Tibial nerve (tissue), 4 donors: Measurements from ENCODE around the gene HBG1. TPM values are rescaled to one million over a fixed set of nuclear protein-coding genes. Genes with fewer than 3 reads are reported as not detected.

Experiments used
- DNase-seq, 2 donors: peaks; one replicate each; pipeline ENCODE4 v3.0.0-alpha.2; 2019; ENCODE audit warnings: low spot score in 2 of 2
- H3K27ac ChIP-seq, 4 donors: fragments of 200-600 bp; sonication (generic) in 3 of 4; one replicate each; pipeline ENCODE4 v1.5.1; 2017 to 2019; ENCODE audit warnings: mild to moderate bottlenecking in 1 of 4
- H3K27me3 ChIP-seq, 2 donors: fragments of 200-600 bp; sonication (generic) in 1 of 2; one replicate each; pipeline versions ENCODE4 v1.5.1 to v1.6.0; 2017 to 2019
- H3K36me3 ChIP-seq, 3 donors: fragments of 200-600 bp; sonication (generic); one replicate each; pipeline ENCODE4 v1.5.1; 2018 to 2019
- H3K4me1 ChIP-seq, 4 donors: fragments of 200-600 bp; sonication (generic) in 3 of 4; one replicate each; pipeline ENCODE4 v1.5.1; 2017 to 2019
- H3K4me3 ChIP-seq, 4 donors: fragments of 200-600 bp; sonication (generic) in 3 of 4; one replicate each; pipeline ENCODE4 v1.5.1; 2017 to 2019; ENCODE audit warnings: mild to moderate bottlenecking in 1 of 4, moderate library complexity in 1 of 4
- H3K9me3 ChIP-seq, 4 donors: fragments of 200-600 bp; sonication (generic) in 3 of 4; one replicate each; pipeline ENCODE4 v1.5.1; 2017 to 2019
- EP300 ChIP-seq, 2 donors: sonication (generic); formaldehyde crosslinking; IDR thresholded peaks; one replicate each; pipeline ENCODE4 v1.6.1; 2017; ENCODE audit warnings: antibody characterized with exemption in 2 of 2, mild to moderate bottlenecking in 1 of 2
- POLR2A ChIP-seq, 2 donors: fragments of 450-650 bp; IDR thresholded peaks; one replicate each; pipeline ENCODE4 v1.6.1; 2017; ENCODE audit warnings: antibody characterized with exemption in 2 of 2, mild to moderate bottlenecking in 2 of 2, moderate library complexity in 2 of 2
- WGBS, 2 donors: methylation state at CpG; one replicate each; pipeline ENCODE4 v1.1.5; 2018; 5-methylcytosine and 5-hydroxymethylcytosine counted together
- total RNA-seq, 4 donors: library from RNA; depleted of rRNA; stranded (reverse); fragments of >200 nt; gene quantifications; one replicate each; pipeline ENCODE4 v1.1.0, GENCODE V29; 2016
- TF ChIP-seq, protein P1 (sequence below), 5 experiments: fragments of 200-600 bp in 3 of 5; fragments of 450-650 bp in 2 of 5; sonication (generic) in 3 of 5; IDR thresholded peaks; one replicate each; pipeline ENCODE4 v1.5.1; 2016 to 2019; ENCODE audit warnings: antibody characterized with exemption in 5 of 5, mild to moderate bottlenecking in 3 of 5, moderate library complexity in 2 of 5

HBG1 gene
- total RNA-seq, 4 donors from 2014 or later = not detected

DNA sequence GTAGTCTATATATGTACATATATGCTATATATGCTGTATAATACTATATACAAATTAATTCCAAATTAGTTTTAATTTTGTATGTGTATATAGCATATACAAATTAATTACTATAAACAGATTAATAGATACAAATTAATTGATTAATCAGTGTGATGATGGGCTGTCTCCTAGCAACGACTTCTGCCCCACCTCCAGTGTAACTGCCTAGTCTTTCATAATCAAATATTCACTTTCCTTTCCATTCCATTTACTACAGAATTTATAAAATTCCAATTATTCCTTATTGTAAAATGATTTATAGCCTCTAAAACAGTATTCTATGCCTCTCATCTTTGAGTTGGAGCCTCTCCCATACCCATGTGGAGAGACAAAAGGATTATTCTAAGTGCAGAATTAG lies 16.4 kb downstream of the HBG1 start:
- 83 to 89% methylated on average over 1 of the region's 1 CpG for WGBS, 2 donors

DNA sequence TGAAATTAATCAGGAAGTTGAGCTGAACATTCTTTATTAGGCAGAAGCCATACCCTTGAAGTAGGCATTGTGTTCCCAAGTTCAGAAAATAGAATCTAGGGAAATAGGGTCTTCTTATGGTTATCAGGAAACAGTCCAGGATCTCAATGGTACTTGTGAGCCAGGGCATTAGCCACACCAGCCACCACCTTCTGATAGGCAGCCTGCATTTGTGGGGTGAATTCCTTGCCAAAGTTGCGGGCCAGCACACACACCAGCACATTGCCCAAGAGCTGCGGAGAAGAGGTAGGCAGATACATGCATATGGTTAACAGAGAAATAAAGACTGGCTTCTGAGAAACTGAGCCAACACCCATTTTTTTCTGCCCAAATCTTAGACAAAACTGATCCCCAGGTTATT lies 16.8 kb downstream of the HBG1 start:
- no peak for TF ChIP-seq POLR2A (IDR thresholded peaks at IDR 0.05)
- no peak for TF ChIP-seq EP300 (IDR thresholded peaks at IDR 0.05)
- TF ChIP-seq, protein P1, sequence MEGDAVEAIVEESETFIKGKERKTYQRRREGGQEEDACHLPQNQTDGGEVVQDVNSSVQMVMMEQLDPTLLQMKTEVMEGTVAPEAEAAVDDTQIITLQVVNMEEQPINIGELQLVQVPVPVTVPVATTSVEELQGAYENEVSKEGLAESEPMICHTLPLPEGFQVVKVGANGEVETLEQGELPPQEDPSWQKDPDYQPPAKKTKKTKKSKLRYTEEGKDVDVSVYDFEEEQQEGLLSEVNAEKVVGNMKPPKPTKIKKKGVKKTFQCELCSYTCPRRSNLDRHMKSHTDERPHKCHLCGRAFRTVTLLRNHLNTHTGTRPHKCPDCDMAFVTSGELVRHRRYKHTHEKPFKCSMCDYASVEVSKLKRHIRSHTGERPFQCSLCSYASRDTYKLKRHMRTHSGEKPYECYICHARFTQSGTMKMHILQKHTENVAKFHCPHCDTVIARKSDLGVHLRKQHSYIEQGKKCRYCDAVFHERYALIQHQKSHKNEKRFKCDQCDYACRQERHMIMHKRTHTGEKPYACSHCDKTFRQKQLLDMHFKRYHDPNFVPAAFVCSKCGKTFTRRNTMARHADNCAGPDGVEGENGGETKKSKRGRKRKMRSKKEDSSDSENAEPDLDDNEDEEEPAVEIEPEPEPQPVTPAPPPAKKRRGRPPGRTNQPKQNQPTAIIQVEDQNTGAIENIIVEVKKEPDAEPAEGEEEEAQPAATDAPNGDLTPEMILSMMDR (IDR thresholded peaks at IDR 0.05) = no peak

More for the DNA sequence above, 16.4 kb downstream of the HBG1 start:
- no peaks in the 10 kb centered on the region for H3K27me3 ChIP-seq
- H3K4me1 ChIP-seq = no peaks in the 10 kb centered on the region
- TF ChIP-seq, protein P1 (IDR thresholded peaks at IDR 0.05) = no peak
- TF ChIP-seq POLR2A (IDR thresholded peaks at IDR 0.05) = no peak
- no peak for TF ChIP-seq EP300 (IDR thresholded peaks at IDR 0.05)
- no peak overlapping the region for H3K4me3 ChIP-seq
- no peak for DNase-seq
- H3K36me3 ChIP-seq = no peaks in the 10 kb centered on the region
- H3K27ac ChIP-seq = no peak overlapping the region
- H3K9me3 ChIP-seq = no peaks in the 10 kb centered on the region

DNA sequence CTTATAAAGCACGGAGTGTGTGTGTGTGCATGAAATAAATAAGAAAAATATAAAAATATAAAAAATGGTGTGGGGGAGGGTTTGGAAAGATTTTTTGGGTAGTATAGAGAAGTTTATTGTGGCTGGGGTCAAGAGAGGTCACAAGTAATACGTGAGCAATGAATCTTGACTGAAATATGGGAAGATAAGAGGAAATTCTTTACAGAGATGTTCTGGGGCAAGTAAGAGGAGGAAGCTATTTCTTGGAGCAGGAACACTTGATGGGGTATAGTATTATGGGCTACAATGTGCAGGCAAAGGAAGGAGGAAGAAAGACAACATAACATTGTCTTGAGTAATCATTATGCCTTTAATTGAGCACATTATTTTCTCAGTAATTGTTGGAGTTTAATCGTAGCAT lies 17.5 kb downstream of the HBG1 start:
- Histone ChIP-seq H3K9me3 (no peaks in the 10 kb centered on the region), H3K4me1 (no peaks in the 10 kb centered on the region), H3K27me3 (no peaks in the 10 kb centered on the region), H3K36me3 (no peaks in the 10 kb centered on the region), H3K27ac (no peak overlapping the region), H3K4me3 (no peak overlapping the region)
- TF ChIP-seq, protein P1 (IDR thresholded peaks at IDR 0.05) = no peak
- no peak for TF ChIP-seq EP300 (IDR thresholded peaks at IDR 0.05)
- TF ChIP-seq POLR2A (IDR thresholded peaks at IDR 0.05) = no peak
- WGBS, 2 donors = 41 to 45% methylated on average over 3 of the region's 3 CpGs
- no peak for DNase-seq

More for the DNA sequence above, 16.8 kb downstream of the HBG1 start:
- DNase-seq = no peak
- WGBS, 2 donors = 91 to 95% methylated on average over 2 of the region's 2 CpGs
- Histone ChIP-seq H3K9me3 (no peaks in the 10 kb centered on the region), H3K36me3 (no peaks in the 10 kb centered on the region), H3K27me3 (no peaks in the 10 kb centered on the region), H3K27ac (no peak overlapping the region), H3K4me3 (no peak overlapping the region), H3K4me1 (no peaks in the 10 kb centered on the region)

DNA sequence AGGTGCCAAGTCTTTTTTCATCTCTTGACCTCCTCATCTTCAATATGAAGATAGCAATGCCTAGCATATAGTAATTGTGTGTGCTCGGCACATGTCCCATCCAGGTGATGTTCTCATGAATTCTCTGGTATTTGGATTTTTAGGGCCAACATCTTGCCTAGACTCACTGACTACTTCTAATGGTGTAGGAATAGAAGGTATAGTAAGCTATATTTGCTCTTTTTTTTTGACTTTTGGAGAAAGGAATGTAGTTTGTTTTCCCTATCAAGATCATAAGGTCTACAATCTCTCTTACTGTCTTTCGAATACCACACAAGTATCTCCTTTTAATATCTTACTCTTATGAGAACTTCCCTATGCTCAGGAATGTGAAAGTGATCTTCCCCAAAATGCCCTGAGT lies 18.5 kb downstream of the HBG1 start:
- H3K36me3 ChIP-seq = no peaks in the 10 kb centered on the region
- 81 to 88% methylated on average over 2 of the region's 2 CpGs for WGBS, 2 donors
- TF ChIP-seq POLR2A (IDR thresholded peaks at IDR 0.05) = no peak
- no peak for TF ChIP-seq EP300 (IDR thresholded peaks at IDR 0.05)
- TF ChIP-seq, protein P1 (IDR thresholded peaks at IDR 0.05) = no peak
- H3K9me3 ChIP-seq = no peaks in the 10 kb centered on the region
- H3K27ac ChIP-seq = no peak overlapping the region
- no peak for DNase-seq
- no peak overlapping the region for H3K4me3 ChIP-seq
- no peaks in the 10 kb centered on the region for H3K4me1 ChIP-seq
- no peaks in the 10 kb centered on the region for H3K27me3 ChIP-seq

DNA sequence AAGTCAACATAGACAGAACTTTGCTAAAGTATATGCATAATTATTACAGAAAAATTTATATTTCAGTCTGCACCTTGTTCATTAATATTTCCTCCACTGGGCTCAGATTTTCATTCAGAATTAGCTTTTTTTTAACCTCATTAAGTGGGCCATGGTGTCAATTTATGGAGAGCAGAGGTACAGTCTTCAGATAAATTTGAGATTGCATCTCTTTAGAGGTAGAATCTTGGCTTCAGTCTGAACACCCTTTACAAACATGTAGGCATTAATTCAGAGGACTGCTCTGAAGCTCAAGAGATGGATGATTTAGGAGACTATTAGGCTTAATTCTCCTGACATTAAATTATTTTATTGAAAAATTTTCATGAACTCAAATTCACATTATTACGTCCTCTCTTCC lies 19.4 kb downstream of the HBG1 start:
- Histone ChIP-seq H3K4me3 (no peak overlapping the region), H3K4me1 (no peaks in the 10 kb centered on the region), H3K9me3 (no peaks in the 10 kb centered on the region), H3K27ac (no peak overlapping the region), H3K27me3 (no peaks in the 10 kb centered on the region), H3K36me3 (no peaks in the 10 kb centered on the region)
- no peak for TF ChIP-seq EP300 (IDR thresholded peaks at IDR 0.05)
- TF ChIP-seq POLR2A (IDR thresholded peaks at IDR 0.05) = no peak
- TF ChIP-seq, protein P1 (IDR thresholded peaks at IDR 0.05) = no peak
- whole genome bisulfite sequencing, 2 donors = 69 to 85% methylated on average over 1 of the region's 1 CpG
- DNase-seq = no peak
